Mucosa of descending colon (tissue), 3 donors: Measurements from ENCODE around the gene TEKT4. TPM values are rescaled to one million over a fixed set of nuclear protein-coding genes. Genes with fewer than 3 reads are reported as not detected.
A peak's percentile ranks its signal among the peaks of the same experiment; 100 is the strongest.
"Not testable (repeated sequence)": the region's sequence is repeated elsewhere in the genome, so short reads cannot be mapped to it uniquely, and the experiment has no call there.

Experiments used
- ATAC-seq: fragments of 200-7000 bp; cut with Tn5 transposase; one replicate; pipeline ENCODE4 v1.9.1; 2020; ENCODE audit warnings: mild to moderate bottlenecking, moderate library complexity
- DNase-seq, 3 donors: peaks; one replicate each; pipeline ENCODE4 v3.0.0-alpha.2; 2020
- H3K36me3 ChIP-seq: fragments of 200-600 bp; one replicate; pipeline ENCODE4 v1.8.0; 2021; ENCODE audit warnings: low read depth, mild to moderate bottlenecking
- H3K4me1 ChIP-seq: fragments of 200-600 bp; one replicate; pipeline ENCODE4 v1.8.0; 2021; ENCODE audit warnings: low read depth, mild to moderate bottlenecking
- H3K4me3 ChIP-seq: fragments of 200-600 bp; one replicate; pipeline ENCODE4 v1.8.0; 2021; ENCODE audit warnings: mild to moderate bottlenecking
- H3K9me3 ChIP-seq: fragments of 200-600 bp; one replicate; pipeline ENCODE4 v1.8.0; 2021; ENCODE audit warnings: mild to moderate bottlenecking
- CTCF ChIP-seq: fragments of 200-600 bp; IDR thresholded peaks from one replicate; pipeline ENCODE4 v1.8.0; 2022; ENCODE audit warnings: antibody characterized with exemption, mild to moderate bottlenecking
- intact Hi-C, 2 donors: fragments of 100-400 bp; cut with DNase I in 1 of 2; cut with micrococcal nuclease in 1 of 2; formaldehyde crosslinking; loops; one replicate each; pipeline versions ENCODE4 v1.11.0 to v1.11.1; 2022; cut with DNase I, micrococcal nuclease
- long read RNA-seq, 2 donors: library from polyadenylated mRNA; unstranded; transcript quantifications; one replicate each; pipeline ENCODE4 v2.0.0, GENCODE V29; 2019 to 2021
- total RNA-seq, 3 donors: library from RNA; stranded (reverse); fragmentation: NEBNext Ultra II Directional in 2 of 3; extraction: Animal tissue kit (Norgen Biotek cat#: 25700) in 2 of 3; gene quantifications; one replicate each; pipeline versions ENCODE4 v1.2.1 to v1.2.4, GENCODE V29; 2021 to 2023
- donor health status: DM: no; HTN: no; CAD: no; lungs with moderate emphysema.
- donor health status: DM: no; HTN: no; CAD: no.
- donor health status: DM: no; HTN: yes; CAD: no.

TEKT4 gene
- not detected for total RNA-seq
- long read RNA-seq, donor 1: 0 reads
- long read RNA-seq, donor 2: 0 reads

GRCh38 chr2:94871226-94872087 lies at the start of gene TEKT4:
Gene TEKT4 (plus strand): TSS chr2:94871430. CDS start chr2:94871580, 150 bp downstream.
- H3K4me1 ChIP-seq: no peaks in the 10 kb centered on the region
- peak in 1 of 3 donors; percentile 40 for DNase-seq
- TF ChIP-seq CTCF: no peak
- H3K36me3 ChIP-seq: no peaks in the 10 kb centered on the region
- peak; percentile 25 for ATAC-seq
- intact Hi-C loops: no loop called here
- H3K4me3 ChIP-seq: no peak within 1 kb of the TSS
- no peaks in the 10 kb centered on the region for H3K9me3 ChIP-seq

GRCh38 chr2:94839224-94839623 lies 32.0 kb upstream of the TEKT4 start:
- DNase-seq, H3K4me3 ChIP-seq, H3K4me1 ChIP-seq, H3K36me3 ChIP-seq, ATAC-seq, H3K9me3 ChIP-seq, intact Hi-C loops: not testable (repeated sequence)

- H3K36me3 ChIP-seq, intact Hi-C loops, H3K4me3 ChIP-seq, H3K4me1 ChIP-seq, ATAC-seq, H3K9me3 ChIP-seq: not testable (repeated sequence)
- peak in 1 of 3 donors; percentile 18 for DNase-seq
These were observed 14.4 kb upstream of the TEKT4 start for GRCh38 chr2:94856856-94857255.

GRCh38 chr2:94857367-94858162 lies 13.7 kb upstream of the TEKT4 start:
- H3K4me3 ChIP-seq, H3K36me3 ChIP-seq, ATAC-seq, intact Hi-C loops, H3K4me1 ChIP-seq, H3K9me3 ChIP-seq: not testable (repeated sequence)
- peak in 2 of 3 donors; percentile 18 to 39 for DNase-seq

GRCh38 chr2:94858163-94858888 lies 12.9 kb upstream of the TEKT4 start:
- ATAC-seq, DNase-seq: not testable (repeated sequence)

GRCh38 chr2:94861308-94862152 lies 9.7 kb upstream of the TEKT4 start:
- Histone ChIP-seq H3K9me3 (no peaks in the 10 kb centered on the region), H3K4me3 (no peak overlapping the region), H3K4me1 (no peaks in the 10 kb centered on the region), H3K36me3 (no peaks in the 10 kb centered on the region)
- ATAC-seq (no peak), DNase-seq (peak in 1 of 3 donors; percentile 43)
- TF ChIP-seq CTCF: no peak
- intact Hi-C loops: no loop called here

More at GRCh38 chr2:94858163-94858888, 12.9 kb upstream of the TEKT4 start:
- intact Hi-C loops, H3K9me3 ChIP-seq, H3K4me3 ChIP-seq, H3K36me3 ChIP-seq, H3K4me1 ChIP-seq: not testable (repeated sequence)

- H3K36me3 ChIP-seq, H3K9me3 ChIP-seq, H3K4me1 ChIP-seq, ATAC-seq, H3K4me3 ChIP-seq, intact Hi-C loops: not testable (repeated sequence)
- peak in 1 of 3 donors; percentile 18 for DNase-seq
These were observed 8.3 kb upstream of the TEKT4 start for GRCh38 chr2:94862903-94863302.
